Measurements from ENCODE around the gene UVSSA. TPM values are rescaled to one million over a fixed set of nuclear protein-coding genes. Genes with fewer than 3 reads are reported as not detected.
A peak's percentile ranks its signal among the peaks of the same experiment; 100 is the strongest.

UVSSA gene
- total and polyA plus RNA-seq, 2 donors (not counting 1 experiment from before 2014, with no cell fraction given): 34.6 to 40.5 TPM

DNA sequence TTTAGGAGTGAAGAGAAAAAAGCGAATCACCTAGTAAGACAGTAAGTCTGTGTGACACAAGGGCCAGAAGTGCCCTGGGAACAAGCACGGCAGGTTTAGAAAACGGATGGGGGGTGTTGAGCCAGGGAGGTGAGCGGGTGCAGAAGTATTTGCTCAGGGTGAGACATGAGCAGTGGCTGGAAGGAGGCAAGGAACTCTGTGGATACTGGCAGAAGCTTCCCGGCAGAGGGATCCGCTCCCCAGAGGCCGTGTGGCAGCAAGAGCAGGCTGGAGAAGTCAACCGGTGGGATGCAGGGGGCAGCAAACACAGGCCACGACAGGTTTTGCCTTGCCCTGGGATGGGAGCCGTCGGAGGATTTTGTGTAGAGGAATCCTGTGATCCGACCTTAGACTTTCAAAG is 2.3 kb upstream of the UVSSA start:
- no peak overlapping the region for H3K4me2 ChIP-seq (replicated peaks; ENCODE audit: low read depth, low read length, poor library complexity, severe bottlenecking)
- CTCF ChIA-PET: interaction anchor here (1.3 to 2.5 kb wide), 3 partner anchors 83 to 214 kb away, joined by 3 to 21 read pairs (median 4); no protein-coding TSS in a partner anchor

More for the DNA sequence above, 2.3 kb upstream of the UVSSA start:
- TF ChIP-seq EZH2 (IDR thresholded peaks at IDR 0.05; ENCODE audit: borderline replicate concordance, insufficient read depth, low read depth, low read length, poor library complexity, severe bottlenecking) (no peak), CTCF (IDR thresholded peaks at IDR 0.05) (no peak)
- H2AFZ ChIP-seq (ENCODE audit: insufficient read depth, low read depth, low read length, poor library complexity, severe bottlenecking): no peak overlapping the region
- H3K4me3 Mint-ChIP-seq: peak overlapping the region; percentile 85
- H3K27me3 Mint-ChIP-seq: no peaks in the 10 kb centered on the region
- peaks cover 12 to 22% of the 10 kb centered on the region in 2 donors for H3K4me1 ChIP-seq (ENCODE audit: control insufficient read depth in 2 of 2, insufficient read depth in 2 of 2, low read length in 2 of 2)
- no peaks in the 10 kb centered on the region for H3K27me3 ChIP-seq (replicated peaks in 1 of 4; ENCODE audit: control extremely low read depth in 1 of 4, control insufficient read depth in 3 of 4, insufficient read depth in 4 of 4, low read length in 3 of 4)
- H3K27ac ChIP-seq (ENCODE audit: low read length in 2 of 2): no peak overlapping the region
- ATAC-seq (ENCODE audit: low read depth) (no peak), DNase-seq (no peak)
- peaks cover 0 to 17% of the 10 kb centered on the region in 2 experiments for H3K36me3 ChIP-seq (replicated peaks in 1 of 2; ENCODE audit: control extremely low read depth in 1 of 2, control insufficient read depth in 1 of 2, extremely low read depth in 1 of 2, insufficient read depth in 2 of 2, low read length in 1 of 2)
- POLR2A ChIA-PET: no interaction called here
- H4K20me1 ChIP-seq (ENCODE audit: control insufficient read depth, insufficient read depth, low read length, poor library complexity, severe bottlenecking): no peaks in the 10 kb centered on the region
- 92% methylated on average over 12 of the region's 12 CpGs for WGBS (ENCODE audit: insufficient coverage)
- intact Hi-C loops (cut with micrococcal nuclease): no loop called here
- no peaks in the 10 kb centered on the region for H3K9me3 ChIP-seq (ENCODE audit: control extremely low read depth in 1 of 3, control insufficient read depth in 2 of 3, insufficient read depth in 1 of 3, low read length in 2 of 3)
- no peak overlapping the region for H3K4me3 ChIP-seq (ENCODE audit: control extremely low read depth in 1 of 5, extremely low read depth in 1 of 5, insufficient read depth in 1 of 5, low read depth in 2 of 5, low read length in 4 of 5)
- no peak overlapping the region for H3K9ac ChIP-seq (ENCODE audit: low read length)
- H3K79me2 ChIP-seq (ENCODE audit: control insufficient read depth, insufficient read depth, low read length): peaks cover 10% of the 10 kb centered on the region
- peaks cover 28% of the 10 kb centered on the region for H3K4me1 Mint-ChIP-seq
- no peaks in the 10 kb centered on the region for H3K9me3 Mint-ChIP-seq (ENCODE audit: insufficient read depth)
- H3K27ac Mint-ChIP-seq: peak overlapping the region; percentile 84

Data from B cell (primary cell).